ENCODE measurements around the gene METAP1D. TPM values are rescaled to one million over a fixed set of nuclear protein-coding genes. Genes with fewer than 3 reads are reported as not detected.
"Not testable (repeated sequence)": the region's sequence is repeated elsewhere in the genome, so short reads cannot be mapped to it uniquely, and the experiment has no call there.

The METAP1D gene
- total RNA-seq, 1 donor from 2014 or later, result 6.7 TPM

DNA sequence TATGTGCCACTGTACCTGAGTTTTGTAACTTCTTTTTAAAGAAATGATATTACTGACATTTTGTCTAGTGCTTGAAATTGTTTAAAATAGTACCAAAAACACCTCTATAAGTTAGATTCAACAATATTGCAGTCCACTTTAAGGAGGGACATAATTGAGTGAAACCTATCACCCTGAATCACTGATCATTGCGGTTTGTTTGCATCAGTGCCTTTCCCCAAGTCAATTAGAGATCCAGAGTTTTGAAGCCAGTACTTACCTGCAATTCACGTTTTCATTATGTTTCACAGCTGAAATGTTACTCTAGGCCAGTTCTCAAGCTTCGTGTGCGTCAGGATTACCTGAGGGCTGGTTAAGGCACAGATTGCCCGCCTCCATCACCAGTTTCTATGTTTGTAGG, 58.9 kb downstream of the METAP1D start:
- Histone ChIP-seq H3K4me1 (no peaks in the 10 kb centered on the region), H3K4me3 (no peak overlapping the region), H3K27me3 (ENCODE audit: low read depth) (no peaks in the 10 kb centered on the region), H3K9me3 (replicated peaks) (no peaks in the 10 kb centered on the region), H3K36me3 (peaks cover 3% of the 10 kb centered on the region), H3K27ac (replicated peaks) (no peak overlapping the region)
- TF ChIP-seq, protein P1, sequence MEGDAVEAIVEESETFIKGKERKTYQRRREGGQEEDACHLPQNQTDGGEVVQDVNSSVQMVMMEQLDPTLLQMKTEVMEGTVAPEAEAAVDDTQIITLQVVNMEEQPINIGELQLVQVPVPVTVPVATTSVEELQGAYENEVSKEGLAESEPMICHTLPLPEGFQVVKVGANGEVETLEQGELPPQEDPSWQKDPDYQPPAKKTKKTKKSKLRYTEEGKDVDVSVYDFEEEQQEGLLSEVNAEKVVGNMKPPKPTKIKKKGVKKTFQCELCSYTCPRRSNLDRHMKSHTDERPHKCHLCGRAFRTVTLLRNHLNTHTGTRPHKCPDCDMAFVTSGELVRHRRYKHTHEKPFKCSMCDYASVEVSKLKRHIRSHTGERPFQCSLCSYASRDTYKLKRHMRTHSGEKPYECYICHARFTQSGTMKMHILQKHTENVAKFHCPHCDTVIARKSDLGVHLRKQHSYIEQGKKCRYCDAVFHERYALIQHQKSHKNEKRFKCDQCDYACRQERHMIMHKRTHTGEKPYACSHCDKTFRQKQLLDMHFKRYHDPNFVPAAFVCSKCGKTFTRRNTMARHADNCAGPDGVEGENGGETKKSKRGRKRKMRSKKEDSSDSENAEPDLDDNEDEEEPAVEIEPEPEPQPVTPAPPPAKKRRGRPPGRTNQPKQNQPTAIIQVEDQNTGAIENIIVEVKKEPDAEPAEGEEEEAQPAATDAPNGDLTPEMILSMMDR (IDR thresholded peaks at IDR 0.05; ENCODE audit: borderline replicate concordance), result no peak
- no peak for DNase-seq
- intact Hi-C loops (cut with micrococcal nuclease), result no loop called here

DNA sequence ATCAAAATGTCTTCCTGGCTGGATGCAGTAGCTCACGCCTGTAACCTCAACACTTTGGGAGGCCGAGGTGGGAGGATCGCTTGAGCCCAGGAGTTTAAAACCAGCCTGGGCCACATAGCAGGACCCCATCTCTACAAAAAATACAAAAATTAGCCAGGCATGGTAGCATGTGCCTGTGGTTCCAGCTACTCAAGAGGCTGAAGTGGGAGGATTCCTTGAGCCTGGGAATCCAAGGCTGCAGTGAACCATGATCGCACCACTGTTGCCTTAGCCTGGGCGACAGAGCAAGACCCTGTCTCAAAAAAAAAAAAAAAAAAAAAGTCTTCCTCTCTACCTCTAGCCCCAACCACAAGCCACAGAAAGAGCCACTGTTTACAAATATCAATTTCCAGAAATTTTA, 60.4 kb downstream of the METAP1D start:
- H3K4me3 ChIP-seq; H3K4me1 ChIP-seq; DNase-seq; intact Hi-C loops (cut with micrococcal nuclease); H3K27ac ChIP-seq (replicated peaks); H3K36me3 ChIP-seq; H3K27me3 ChIP-seq (ENCODE audit: low read depth); H3K9me3 ChIP-seq (replicated peaks): not testable (repeated sequence)

DNA sequence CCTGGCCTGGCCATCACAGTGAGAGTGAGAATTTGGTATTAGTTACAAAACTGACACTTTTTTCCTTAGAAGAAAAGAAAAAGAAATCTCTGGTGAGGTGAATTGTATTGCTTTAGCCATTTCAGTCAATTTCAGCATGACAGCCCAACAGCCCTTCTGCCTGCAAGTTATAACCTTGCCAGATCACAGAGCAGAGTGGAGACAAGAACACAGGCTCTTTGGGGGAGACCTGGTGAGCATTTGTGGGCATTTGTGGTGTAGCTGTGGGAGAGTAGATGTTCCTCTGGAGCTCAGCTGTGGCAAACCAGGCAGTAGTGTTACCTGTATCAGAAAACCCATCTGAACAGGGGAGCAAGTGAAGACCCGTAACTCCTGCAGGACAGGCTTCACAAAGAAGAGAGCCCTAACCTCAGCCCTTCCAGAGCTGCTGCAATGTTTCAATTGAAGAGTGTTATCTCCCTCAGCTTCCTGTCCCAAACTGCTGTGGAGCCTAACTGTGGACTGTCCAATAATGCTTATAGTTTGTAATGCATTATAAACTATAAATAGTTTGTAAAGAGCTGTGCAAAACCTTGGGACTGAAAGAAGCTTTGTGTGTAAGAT, 62.8 kb downstream of the METAP1D start:
- Histone ChIP-seq H3K27me3 (ENCODE audit: low read depth) (no peaks in the 10 kb centered on the region), H3K27ac (replicated peaks) (no peak overlapping the region), H3K36me3 (peaks cover 17% of the 10 kb centered on the region), H3K9me3 (replicated peaks) (no peaks in the 10 kb centered on the region), H3K4me1 (no peaks in the 10 kb centered on the region), H3K4me3 (no peak overlapping the region)
- intact Hi-C loops (cut with micrococcal nuclease), result no loop called here
- TF ChIP-seq, protein P1 (IDR thresholded peaks at IDR 0.05; ENCODE audit: borderline replicate concordance), result no peak
- no peak for DNase-seq

DNA sequence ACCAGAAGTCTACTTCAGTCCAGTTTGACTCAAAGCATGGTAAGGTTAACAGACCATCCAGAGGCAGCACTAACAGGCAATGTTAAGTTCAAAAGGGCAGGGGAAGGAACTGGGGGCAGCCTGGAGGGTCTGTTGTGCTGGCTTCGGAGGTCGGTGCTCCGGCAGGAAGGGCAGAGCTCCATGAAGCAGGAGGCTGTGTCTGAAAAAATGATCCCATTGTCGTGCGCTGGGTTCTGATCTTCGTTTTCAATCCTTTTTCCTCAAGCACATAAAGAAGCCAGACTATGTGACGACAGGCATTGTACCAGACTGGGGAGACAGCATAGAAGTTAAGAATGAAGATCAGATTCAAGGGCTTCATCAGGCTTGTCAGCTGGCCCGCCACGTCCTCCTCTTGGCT, 63.7 kb downstream of the METAP1D start:
- TF ChIP-seq, protein P1 (IDR thresholded peaks at IDR 0.05; ENCODE audit: borderline replicate concordance), result no peak
- Histone ChIP-seq H3K9me3 (replicated peaks) (no peaks in the 10 kb centered on the region), H3K36me3 (peaks cover 17% of the 10 kb centered on the region), H3K27ac (replicated peaks) (no peak overlapping the region), H3K27me3 (ENCODE audit: low read depth) (no peaks in the 10 kb centered on the region), H3K4me3 (no peak overlapping the region), H3K4me1 (no peaks in the 10 kb centered on the region)
- DNase-seq, result no peak
- intact Hi-C loops (cut with micrococcal nuclease), result no loop called here

DNA sequence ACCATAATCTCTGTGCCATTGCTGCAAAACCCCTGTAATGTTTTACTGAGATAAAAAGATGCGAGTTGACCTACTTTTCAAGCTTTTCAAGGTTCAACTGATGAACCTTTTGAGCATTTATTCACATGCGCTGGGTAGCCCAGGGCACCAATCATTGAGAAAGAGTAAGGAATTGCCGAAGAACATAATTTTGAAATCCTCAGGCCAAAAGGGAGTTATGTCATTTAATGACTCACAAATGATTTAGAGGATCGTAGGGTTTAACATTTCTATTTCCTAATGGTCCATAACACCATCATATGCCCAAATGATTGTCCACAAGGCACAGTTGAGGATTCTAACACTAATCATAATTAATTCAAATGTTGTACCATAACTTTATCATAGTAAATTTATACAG, 65.4 kb downstream of the METAP1D start:
- H3K4me3 ChIP-seq, result no peak overlapping the region
- no peak overlapping the region for H3K27ac ChIP-seq (replicated peaks)
- H3K27me3 ChIP-seq (ENCODE audit: low read depth), result no peaks in the 10 kb centered on the region
- H3K4me1 ChIP-seq, result no peaks in the 10 kb centered on the region
- intact Hi-C loops (cut with micrococcal nuclease), result no loop called here
- no peaks in the 10 kb centered on the region for H3K9me3 ChIP-seq (replicated peaks)
- peaks cover 17% of the 10 kb centered on the region for H3K36me3 ChIP-seq
- DNase-seq, result no peak
- TF ChIP-seq, protein P1 (IDR thresholded peaks at IDR 0.05; ENCODE audit: borderline replicate concordance), result no peak

DNA sequence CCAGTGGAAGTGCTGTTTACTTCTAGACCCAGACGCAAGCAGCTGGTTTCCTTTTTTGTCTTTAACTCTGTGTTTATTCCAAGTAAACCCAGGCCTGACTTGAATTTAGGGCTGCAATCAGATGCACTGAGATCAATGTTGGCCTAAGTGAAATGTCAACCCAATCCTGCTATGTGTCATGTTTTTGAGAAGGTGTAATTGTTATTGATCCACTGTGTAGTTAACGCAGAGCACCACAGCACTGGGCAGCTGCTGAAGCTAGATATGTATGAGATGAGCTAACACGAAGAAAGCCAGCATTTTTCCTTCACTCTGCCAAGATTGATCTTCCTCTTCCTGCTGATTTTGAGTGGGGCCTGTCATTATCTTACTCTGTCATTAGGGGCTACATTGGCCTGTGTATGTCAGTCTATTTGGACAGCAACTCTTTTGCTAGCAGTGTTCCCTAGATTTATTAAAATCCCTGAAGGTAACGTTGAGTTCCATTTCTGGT, 66.7 kb downstream of the METAP1D start:
- TF ChIP-seq, protein P1 (IDR thresholded peaks at IDR 0.05; ENCODE audit: borderline replicate concordance), result no peak
- intact Hi-C loops (cut with micrococcal nuclease), result no loop called here

DNA sequence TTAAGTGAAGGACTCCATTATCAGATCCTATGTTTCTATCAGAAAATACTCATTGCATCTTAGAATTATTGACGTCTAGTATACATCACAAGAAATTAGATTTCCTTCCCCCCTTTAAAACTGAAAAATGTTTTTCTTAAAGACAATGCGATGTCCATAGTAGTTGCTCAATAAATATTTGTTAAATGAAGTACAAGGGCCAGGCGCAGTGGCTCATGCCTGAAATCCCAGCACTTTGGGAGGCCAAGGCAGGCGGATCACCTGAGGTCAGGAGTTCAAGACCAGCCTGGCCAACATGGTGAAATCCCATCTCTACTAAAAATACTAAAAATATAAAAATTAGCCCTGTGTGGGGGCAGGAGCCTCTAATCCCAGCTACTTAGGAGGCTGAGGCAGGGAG, 68.2 kb downstream of the METAP1D start:
- DNase-seq; H3K27ac ChIP-seq (replicated peaks); H3K4me3 ChIP-seq; H3K4me1 ChIP-seq; H3K9me3 ChIP-seq (replicated peaks); H3K27me3 ChIP-seq (ENCODE audit: low read depth); intact Hi-C loops (cut with micrococcal nuclease): not testable (repeated sequence)
- peaks cover 17% of the 10 kb centered on the region for H3K36me3 ChIP-seq

More for the DNA sequence above, 66.7 kb downstream of the METAP1D start:
- Histone ChIP-seq H3K4me3 (no peak overlapping the region), H3K4me1 (no peaks in the 10 kb centered on the region), H3K27ac (replicated peaks) (no peak overlapping the region), H3K36me3 (peaks cover 17% of the 10 kb centered on the region), H3K27me3 (ENCODE audit: low read depth) (no peaks in the 10 kb centered on the region), H3K9me3 (replicated peaks) (no peaks in the 10 kb centered on the region)
- no peak for DNase-seq
